GM12875 (cell line): Measurements from ENCODE around the gene SARS1.

Experiments
- H3K4me3 ChIP-seq: one replicate; pipeline ENCODE4 v1.5.1; 2011; ENCODE audit warnings: low read depth, low read length, control low read depth
- TF ChIP-seq, protein P1 (sequence below): IDR thresholded peaks from 2 replicates; pipeline ENCODE4 v1.5.1; 2011; ENCODE audit warnings: low read depth, mild to moderate bottlenecking, control low read depth, inconsistent platforms, low read length, moderate library complexity, borderline replicate concordance; ENCODE audit not compliant: insufficient read depth

The SARS1 gene

DNA sequence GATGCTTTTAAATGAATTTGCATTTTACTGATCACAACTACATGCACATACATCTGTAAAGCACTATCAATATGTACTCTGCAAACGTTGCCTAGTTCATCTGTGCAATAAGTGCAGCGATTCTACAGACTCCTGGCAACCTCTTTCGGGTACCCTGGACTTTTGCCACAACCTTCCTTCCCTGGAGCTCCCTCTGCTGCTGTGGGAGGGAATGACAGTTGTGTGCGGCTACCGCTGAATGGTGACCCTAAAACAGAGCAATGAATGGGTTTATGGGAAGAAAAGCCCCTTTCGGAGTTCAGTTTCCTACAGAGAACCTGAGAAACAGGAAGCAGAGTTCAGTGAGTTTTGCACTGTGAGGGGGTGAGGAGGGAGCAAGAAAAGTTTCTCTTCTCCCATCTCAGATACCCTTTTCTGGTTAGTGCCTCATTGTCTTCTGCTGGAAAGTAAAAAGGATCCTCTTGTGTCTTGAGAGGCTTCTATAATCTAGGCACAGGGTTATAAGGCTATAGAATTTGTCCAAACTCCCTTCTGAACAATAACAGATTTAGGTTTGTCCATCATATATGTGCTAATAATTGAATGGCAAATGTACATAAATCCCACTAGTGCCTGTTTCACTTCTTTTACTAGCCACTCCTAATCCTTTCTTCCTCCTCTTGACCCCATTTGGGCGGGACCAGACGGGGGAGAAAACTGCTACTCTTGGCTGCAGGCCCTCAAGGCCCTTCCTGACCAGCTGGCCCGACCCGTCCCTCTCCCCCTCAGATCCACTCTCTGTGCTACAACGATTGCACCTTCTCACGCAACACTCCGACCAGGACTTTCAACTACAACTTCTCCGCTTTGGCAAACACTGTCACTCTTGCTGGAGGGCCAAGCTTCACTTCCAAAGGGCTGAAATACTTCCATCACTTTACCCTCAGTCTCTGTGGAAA lies 19.8 kb upstream of the SARS1 start:
- no peak overlapping the region for H3K4me3 ChIP-seq
- TF ChIP-seq, protein P1, sequence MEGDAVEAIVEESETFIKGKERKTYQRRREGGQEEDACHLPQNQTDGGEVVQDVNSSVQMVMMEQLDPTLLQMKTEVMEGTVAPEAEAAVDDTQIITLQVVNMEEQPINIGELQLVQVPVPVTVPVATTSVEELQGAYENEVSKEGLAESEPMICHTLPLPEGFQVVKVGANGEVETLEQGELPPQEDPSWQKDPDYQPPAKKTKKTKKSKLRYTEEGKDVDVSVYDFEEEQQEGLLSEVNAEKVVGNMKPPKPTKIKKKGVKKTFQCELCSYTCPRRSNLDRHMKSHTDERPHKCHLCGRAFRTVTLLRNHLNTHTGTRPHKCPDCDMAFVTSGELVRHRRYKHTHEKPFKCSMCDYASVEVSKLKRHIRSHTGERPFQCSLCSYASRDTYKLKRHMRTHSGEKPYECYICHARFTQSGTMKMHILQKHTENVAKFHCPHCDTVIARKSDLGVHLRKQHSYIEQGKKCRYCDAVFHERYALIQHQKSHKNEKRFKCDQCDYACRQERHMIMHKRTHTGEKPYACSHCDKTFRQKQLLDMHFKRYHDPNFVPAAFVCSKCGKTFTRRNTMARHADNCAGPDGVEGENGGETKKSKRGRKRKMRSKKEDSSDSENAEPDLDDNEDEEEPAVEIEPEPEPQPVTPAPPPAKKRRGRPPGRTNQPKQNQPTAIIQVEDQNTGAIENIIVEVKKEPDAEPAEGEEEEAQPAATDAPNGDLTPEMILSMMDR: peak; percentile 85

DNA sequence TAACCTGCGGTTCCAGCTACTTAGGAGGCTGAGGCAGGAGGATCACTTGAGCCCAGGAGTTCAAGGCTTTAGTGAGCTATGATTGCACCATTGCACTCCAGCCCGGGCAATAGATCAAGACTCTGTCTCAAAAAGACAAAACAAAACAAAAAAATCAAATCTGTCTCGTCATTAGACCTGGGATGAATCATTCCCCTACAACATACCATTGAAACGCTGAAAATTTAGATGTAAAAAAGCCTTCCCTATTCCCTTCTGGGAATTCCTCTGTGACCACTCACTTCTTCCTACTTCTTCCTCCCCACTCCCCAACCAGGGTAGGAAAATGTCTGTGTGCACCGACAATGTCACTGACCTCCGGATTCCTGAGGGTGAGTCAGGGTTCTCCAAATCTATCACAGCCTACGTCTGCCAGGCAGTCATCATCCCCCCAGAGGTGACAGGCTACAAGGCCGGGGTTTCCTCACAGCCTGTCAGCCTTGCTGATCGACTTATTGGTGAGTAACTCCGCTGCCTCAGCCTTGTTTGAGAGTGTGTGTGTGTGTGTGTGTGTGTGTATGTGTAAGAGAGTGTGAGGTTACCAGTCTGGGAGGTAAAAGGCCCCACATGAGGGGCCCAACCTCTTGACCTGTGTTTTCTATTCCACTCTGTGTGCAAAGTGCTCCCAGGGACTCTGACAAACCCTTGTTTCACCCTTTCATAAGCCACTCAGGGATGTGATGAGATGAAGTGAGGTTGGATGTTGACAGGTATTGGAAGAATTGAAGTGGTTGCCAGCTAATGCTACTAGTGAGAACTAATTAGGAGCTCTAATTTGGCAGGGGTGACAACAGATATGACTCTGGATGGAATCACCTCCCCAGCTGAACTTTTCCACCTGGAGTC lies 16.3 kb upstream of the SARS1 start:
- H3K4me3 ChIP-seq: no peak overlapping the region
- TF ChIP-seq, protein P1: no peak

DNA sequence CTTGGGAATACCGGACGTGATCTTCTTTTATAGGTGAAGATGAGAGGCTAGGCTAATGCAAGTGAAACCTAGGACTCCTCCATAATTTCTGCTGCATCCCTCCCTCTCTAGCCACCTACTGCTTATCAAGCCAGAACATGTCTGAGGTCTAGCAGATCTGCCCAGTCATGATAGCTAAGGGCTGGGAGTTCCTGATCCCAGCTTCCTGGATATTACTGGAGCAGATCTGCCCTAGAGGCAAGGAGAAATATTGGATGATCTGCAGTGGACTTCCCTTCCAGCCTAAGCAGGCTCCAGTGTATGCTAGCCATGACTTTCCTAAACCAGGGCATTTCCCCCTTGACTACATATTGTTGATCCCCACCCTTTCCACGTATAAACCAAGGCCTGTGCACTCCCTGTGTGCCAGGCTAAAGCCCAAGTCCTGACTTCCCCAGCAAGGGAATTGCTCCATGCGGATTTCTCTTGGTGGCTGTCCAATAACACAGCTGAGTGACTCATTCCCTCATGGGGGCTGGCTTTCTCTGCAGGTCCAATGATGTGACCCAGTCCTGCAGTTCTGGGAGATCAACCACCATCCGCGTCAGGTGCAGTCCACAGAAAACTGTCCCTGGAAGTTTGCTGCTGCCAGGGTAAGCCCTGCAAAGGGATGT lies 15.5 kb upstream of the SARS1 start:
- TF ChIP-seq, protein P1: no peak
- no peak overlapping the region for H3K4me3 ChIP-seq

DNA sequence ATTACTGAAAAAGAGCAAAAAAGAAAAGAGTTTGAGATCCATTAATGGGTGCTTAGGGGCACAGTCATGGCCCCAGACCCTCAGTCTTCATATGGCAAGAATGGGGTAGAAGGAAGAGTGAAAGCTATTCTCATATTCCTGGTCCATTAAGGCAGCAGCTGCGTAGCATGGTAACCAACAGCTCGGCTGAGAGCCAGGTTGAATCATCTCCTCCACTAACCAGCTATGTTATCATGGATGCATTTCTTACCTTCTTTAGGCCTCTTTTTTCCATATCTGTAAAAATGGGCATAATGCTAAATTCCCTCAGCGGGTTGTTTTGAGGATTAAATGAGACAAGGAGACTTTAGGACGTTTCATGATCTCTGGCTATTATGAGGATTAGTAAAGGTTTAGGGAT lies 15.0 kb upstream of the SARS1 start:
- H3K4me3 ChIP-seq: no peak overlapping the region
- TF ChIP-seq, protein P1: no peak

DNA sequence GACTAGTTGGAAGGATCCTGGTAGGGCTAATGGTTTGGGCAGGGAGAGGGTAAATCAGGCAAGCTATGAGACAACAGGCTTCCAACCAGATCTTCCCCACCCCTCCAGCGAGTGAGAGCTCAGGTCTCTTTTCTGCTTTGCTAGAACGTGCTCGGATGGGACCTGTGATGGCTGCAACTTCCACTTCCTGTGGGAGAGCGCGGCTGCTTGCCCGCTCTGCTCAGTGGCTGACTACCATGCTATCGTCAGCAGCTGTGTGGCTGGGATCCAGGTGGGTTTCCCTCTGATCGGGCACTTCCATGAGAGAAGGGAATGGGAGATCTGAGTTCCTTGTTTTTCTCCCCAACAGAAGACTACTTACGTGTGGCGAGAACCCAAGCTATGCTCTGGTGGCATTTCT lies 14.0 kb upstream of the SARS1 start:
- TF ChIP-seq, protein P1: no peak

DNA sequence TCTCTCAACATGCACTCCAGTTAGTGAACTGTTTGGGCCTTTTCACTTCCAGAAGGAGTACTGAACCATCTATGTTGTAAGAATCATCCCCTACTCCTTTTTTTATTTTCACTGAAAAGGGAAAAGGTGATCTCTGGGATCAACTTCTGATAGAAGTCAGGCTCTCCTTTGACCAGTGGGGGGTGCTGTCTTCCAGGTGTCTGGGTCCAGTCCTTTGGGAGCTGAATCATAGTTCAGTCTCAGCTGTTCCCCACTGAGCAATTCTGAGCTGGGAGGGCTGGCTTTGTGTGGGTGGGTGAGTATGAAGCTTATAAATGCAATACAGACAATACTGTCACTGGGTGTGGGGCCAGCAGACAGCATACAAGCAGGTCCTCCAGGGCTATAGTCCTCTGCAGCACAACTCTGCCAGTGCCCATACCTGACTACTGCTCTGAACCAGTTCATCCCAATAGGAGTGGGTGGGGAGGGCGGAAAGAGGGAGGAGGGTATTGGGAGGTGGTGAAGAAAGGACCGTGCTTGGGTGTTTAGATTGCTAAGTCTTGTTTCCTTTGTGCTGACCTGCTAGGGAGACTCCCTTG lies 12.5 kb upstream of the SARS1 start:
- TF ChIP-seq, protein P1: peak; percentile 59

More for the DNA sequence above, 14.0 kb upstream of the SARS1 start:
- H3K4me3 ChIP-seq: no peak overlapping the region

More for the DNA sequence above, 12.5 kb upstream of the SARS1 start:
- H3K4me3 ChIP-seq: no peak overlapping the region
